ENCODE data around the gene FGF14.

FGF14 gene

DNA sequence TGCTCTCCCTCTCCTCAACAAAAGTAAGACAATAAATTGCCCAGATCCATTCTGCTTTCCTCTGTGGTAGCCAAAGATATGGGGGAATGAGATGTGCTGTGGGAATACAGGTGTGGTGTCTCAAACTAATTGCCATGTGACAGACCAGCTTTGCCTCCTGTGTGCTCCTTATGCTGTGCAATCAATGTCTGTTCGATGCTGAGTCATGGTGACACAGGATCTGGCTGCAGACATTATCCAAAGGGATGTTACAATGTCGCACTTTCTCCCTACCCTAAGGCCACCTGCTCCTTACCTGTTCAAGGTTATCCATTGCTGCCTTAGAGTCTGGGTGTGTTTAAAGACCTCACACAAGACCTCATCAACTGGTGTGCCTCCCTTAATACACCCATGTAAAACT is 32.5 kb downstream of the FGF14 start:
- DNase-seq (ENCODE audit: low spot score) = peak; percentile 23

DNA sequence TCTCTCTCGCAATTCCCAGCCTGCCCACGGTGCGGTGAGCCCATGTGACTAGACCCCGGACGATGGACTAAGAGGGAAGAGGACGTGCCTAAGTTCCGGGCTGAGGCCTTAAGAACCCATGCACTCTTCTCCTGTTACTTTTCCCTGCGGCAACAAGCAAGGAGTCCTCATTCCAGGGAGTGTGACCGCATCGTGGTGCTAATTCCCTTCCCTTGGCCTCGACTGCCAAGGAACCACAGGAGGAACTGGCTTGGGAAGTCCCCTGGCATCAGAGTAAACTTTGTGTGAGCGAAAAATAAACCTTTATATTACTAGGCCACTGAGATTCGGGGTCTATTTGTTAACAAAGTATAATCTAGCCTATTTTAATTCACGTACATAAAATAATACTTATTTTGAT is 34.0 kb downstream of the FGF14 start:
- no peak for DNase-seq (ENCODE audit: low spot score)

DNA sequence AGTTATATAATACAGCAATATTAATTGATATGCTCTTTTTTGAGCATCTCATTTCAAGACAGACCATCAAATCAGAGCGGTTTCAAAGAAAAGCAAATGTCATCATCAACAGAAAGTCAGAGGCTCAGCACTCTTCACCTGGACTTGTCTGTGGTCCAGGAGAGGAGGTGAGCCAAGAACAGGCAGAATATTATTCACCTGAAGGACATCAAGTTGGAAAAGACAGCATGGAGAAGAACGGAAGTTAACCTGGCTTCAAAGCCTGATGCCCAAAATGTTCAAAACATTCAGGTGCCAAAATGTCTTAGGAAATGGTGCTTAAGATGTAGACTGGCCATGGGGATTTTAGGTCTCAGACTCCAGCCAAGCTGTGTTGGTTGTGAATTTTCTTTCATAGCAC is 40.7 kb downstream of the FGF14 start:
- DNase-seq (ENCODE audit: low spot score) = no peak

DNA sequence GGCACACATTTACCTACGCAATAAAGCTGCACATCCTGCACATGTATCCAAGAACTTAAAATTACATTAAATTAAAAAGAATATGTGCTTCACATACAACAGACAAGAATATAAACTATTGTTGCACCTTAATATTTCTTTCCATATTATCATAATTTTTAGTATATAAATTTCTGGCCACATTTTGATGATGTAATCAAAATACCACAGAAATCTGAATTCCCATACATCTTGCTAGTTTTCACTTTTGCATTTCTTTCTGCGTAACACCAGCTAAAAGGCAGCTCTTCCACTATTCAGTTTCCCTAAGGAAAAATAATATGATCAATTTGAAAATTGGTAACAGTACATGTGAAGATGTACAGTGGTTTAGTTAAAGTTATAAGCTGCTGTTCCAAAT is 42.6 kb downstream of the FGF14 start:
- no peak for DNase-seq (ENCODE audit: low spot score)

DNA sequence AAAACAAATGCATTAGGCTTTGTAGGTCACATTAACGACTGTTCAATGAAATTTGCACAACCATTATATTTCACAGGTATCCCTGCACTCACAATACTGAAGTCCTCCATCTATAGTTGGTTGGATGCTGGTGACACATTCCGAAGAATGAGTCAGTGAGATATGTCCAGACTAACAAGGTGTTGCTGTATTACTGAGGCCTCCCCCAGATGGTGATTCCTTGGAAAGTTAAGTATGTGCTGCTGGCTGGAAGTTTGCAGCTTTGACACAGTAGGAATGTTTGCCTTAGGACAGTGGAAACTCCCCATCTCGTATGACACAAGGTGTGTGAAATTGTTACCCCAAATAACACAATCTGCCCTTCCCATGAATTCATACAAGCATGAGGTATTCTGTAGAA is 46.6 kb downstream of the FGF14 start:
- DNase-seq (ENCODE audit: low spot score) = no peak

DNA sequence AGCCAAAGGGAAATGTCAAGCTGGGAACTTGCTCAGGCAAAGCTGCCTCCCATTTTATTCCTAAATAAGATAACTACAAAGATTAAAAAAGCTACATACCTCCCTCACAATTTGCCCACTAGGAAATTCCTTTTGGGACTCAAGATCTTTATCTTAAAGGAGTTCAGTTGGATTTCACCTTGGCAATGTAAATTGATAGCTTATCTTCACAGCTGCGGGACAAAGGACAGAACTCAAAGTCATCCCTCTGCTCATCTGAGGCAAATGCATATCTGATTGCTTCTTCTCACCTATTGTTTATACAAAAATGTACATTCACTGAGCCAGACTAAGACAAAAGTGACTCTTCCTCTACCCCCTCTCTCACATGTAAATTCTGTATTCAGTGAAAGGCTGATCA is 47.8 kb downstream of the FGF14 start:
- DNase-seq (ENCODE audit: low spot score) = no peak

DNA sequence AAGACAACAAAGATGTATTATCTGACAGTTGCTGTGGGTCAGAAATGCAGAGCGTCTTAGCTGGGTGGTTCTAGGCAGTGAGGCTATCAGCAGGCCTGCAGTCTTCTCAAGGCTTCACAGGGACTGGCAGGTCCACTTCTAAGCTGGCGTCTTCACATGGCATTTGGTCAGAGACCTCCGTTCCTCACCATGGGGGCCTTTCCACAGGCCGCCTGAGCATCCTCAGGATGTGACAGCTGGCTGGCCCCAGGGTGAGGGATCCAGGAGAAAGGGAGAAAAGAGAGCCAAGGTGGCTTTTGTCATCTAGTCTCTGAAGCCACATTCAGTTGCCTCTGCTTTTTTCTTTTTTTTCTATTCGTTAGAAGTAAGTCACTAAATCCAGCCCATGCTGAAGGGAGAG is 50.3 kb downstream of the FGF14 start:
- DNase-seq (ENCODE audit: low spot score) = no peak

DNA sequence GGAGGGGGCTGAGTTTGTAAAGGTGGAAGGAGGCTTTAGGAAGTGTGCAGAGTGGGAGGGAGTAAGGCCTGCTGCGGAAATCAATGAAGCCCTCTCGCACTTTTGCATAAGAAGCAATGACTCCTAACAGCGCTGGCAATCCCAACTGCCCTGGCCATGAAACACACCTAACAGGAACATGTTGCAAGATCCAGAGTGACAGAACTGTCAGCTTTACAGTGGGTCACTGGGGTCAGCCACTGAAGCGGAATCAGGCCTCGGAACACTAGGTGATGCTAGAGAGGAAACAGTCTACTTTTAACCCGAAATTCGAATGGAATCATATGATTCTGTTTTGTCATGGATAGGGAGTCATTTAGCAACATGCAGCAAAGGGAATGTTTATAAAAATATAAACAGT is 54.4 kb downstream of the FGF14 start:
- no peak for DNase-seq (ENCODE audit: low spot score)

DNA sequence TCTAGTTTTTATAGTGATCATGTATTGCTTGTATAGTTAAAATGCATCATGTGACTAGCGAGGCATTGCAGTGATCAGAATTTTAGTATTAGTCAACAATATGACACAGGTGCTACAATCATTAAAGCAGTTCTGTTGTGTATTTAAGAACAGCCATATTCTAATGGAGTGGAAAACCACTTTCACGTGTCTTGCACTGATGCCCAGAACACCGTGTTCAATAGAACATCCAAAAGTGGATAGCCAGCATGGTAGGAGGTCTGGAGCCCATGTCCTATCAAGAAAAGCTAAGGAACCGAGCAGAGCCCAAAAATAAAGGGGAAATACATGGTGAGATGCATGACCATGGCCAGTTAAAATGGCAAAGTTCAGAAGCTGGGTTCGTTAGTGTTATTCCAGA is 55.1 kb downstream of the FGF14 start:
- DNase-seq (ENCODE audit: low spot score) = no peak

DNA sequence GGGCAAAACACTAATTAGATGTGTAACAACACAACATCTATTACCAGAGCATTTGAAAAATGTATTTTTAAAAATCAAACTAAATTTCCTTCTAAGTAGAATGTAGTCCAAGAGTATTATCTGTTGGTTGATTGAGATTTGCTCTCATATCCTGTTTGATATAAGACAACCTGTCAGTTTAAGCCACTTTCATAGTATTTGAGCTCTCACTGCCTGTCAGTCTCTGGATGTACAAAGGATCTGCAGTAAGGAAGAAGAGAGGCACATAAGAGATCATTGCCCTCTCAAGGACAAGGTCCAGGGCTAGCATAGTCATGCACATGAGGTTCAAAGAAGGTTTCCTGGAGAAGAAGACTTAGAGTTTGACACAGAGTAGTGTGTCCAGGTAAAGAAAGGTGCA is 57.4 kb downstream of the FGF14 start:
- no peak for DNase-seq (ENCODE audit: low spot score)

DNA sequence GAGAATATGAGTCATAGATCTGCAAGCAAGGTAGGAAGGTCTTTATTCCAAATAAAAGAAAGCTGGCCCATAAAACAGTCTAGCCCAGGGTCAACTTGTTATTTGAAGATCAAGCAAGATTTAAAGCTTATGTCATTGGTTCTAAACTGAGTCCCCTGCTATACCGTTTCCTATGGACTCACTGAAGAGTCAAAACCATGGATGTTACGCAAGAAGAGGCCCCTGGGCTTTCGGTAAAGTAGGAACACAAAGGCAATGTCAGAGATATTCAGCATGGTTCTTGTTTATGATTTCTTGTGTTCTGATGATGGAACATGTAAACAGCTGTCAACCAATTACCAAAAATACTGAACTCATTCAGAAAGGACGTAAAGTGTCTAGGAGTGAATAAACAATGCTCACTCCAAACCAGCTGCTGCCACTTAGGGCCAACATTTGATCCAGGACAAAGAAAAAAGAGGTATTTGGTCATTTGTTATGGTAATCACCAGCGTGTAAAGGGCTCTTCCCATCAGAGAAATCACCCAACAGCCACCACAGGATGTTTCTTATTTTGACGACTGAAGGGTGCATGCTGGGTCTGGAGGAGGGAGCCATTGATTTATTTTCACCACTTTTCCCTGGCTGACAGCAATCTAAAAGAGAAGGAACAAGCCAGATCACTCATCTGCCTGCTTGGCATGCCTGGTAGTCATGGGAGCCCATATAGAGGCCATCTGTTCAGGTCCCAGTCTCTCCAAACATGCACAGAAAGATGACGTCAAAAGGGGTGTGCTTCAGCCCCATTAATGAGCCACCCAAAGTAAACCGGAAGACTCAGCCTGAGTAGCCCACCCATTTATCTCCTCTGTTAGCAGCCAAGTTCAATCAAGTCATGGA is 68.3 kb downstream of the FGF14 start:
- no peak for DNase-seq (ENCODE audit: low spot score)

DNA sequence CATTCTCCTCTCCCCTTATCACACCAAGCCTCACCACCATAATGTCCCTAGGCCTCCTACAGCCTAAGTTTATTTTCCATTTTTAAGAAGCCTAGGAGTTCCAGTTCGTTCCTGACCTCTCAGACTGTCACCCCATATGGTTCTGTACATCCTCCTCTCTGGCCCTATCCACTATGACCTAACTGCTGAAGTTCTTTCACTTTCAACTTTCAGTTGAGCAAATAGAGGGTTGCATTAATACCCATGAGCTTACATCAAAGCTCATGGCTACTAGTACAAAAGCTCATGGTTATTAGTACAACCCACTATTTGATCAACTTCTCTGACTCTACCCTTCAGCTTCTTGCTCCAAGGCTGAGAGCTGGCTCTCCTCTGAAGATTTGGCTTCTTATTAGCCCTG is 72.9 kb downstream of the FGF14 start:
- no peak for DNase-seq (ENCODE audit: low spot score)

DNA sequence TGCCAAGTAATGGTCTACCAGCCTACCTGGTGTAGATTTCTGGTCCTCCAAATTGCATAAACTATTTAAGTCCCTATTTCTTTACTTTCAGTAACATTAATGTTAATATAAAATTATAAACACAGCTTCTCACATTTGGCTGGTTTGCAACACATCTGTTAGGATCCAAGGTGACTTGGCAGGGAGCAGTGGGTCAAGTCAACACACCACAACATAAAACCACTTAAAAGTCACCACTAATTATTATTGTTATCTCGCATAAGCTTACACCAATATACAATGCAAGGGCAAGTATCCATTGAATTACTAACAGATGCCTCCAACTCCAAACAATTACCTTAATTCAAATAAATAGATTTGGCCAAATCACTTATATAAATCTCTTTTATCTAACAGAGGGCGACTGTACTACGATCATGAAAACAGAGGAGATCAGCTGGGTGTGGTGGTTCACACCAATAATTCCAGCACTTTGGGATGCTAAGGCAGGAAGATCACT is 74.7 kb downstream of the FGF14 start:
- DNase-seq (ENCODE audit: low spot score) = no peak

DNA sequence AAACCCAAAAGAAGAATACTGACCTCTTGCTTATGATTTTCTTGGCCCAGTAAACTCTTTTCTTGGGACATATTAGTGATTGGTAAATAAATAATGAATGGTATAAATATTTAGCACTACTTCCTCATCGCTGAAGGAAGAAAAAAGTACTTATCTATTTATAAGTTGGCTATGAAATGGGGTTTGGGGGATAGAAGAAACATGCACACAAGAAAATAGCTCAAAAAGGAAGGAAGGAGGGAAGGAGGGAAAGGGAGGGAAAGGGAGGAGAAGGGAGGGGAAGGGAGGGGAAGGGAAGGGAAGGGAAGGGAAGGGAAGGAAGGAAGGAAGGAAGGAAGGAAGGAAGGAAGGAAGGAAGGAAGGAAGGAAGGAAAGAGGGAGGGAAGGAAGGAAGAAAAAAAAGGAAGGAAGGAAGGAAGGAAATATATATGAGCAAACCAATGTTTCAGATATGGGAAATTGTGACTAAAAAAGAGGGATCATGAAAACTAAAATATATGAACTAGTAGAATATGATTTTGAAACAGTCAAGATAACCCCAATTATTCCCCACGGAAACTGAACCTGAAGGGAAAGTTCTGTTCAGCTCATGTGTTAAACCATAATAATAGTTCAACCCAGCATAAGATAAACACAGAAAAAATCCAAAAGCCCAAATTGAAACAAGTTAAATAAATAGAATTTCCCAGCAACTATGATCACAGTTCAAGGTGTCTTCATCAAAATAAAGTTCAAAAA is 75.3 kb downstream of the FGF14 start:
- DNase-seq (ENCODE audit: low spot score) = no peak

DNA sequence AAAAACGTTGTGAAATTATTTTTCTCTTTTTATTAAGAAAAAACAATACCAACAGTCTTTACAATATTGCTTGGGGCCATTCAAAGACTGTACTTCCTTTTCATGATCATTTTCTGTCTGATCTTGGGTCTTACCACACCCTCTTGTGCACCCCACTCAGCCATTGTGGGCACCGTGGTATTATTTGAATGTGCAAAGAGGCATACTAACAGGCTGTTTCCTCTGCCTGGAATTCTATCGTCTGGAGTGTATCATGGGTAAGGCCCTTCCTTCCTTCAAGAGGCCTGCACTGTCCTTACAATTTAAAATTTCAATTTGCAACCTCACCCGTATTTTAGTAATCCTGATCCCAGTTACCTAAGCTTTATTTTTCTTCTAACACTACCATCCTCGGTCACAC is 76.5 kb downstream of the FGF14 start:
- DNase-seq (ENCODE audit: low spot score) = no peak

DNA sequence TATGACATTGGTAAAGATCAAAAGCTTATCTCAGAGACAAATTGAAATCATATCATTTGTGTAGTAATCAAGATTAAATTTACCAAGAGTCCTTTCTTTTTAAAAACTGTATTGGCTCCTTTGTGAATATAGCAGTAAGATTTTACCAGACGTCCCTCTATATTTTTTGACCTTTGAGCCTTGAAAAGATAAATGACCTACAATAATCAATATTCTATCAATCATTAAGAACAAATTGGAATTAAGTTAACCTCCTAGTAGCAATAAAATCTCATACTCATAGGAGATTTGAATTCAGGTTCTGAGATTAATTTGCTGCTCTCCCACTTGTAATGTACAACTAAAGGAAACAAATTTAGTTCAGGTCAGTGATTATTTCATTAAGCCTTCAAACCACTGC is 78.3 kb downstream of the FGF14 start:
- no peak for DNase-seq (ENCODE audit: low spot score)

DNA sequence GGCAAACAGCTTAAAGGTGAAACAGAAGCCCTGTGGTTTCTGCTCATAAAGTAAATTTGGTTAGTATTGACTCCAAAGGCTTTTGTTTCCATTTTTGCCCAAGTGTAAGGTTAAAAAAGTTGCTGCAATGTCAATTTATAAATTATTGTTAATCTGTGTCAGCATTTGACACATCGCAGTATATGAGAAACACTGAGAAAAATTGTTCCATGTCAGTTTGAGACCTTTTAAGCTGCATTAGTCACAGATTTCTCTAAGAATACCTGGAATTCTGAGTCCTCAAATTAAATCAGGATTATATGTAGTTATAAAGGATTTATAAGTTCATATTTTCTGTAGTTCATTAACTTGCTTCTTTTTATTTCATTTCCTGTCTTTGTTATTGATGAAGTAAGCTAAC is 78.8 kb downstream of the FGF14 start:
- DNase-seq (ENCODE audit: low spot score) = no peak

DNA sequence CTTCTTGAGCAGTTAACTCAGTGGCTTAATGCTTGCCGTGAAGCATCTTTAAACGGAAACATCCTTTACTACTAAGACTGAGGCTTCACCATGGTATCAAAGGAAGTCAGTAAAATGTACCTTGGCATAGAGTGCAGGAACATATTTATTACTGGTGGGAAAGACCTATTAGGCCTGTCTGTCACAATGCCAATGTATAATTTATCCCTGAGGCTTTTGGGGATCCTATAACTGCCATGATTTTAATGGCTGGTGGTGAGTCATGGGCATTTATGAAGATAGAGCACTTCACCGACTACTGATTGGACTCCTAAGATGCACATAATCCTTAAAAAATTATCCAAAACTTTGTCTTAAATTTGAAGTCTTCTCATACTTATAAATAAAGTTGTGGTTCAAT is 79.6 kb downstream of the FGF14 start:
- no peak for DNase-seq (ENCODE audit: low spot score)

DNA sequence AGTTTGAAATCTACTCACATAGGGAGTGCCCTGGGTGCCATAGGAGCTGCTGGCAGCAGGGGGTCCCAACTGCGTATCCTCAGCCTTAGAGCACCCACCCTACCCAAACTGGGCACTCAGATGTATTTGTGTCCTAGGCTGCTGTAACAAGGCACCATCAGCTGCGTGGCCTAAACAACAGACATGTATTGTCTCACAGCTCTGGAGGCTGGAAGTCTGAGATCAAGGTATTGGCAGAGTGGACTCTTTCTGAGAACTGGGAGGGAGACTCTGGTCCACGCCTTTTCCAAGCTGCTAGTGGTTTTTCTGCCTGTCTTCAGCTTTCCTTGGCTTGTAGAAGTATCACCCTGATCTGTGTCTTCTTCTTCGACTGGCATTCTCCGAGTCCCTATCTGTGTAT is 83.6 kb downstream of the FGF14 start:
- no peak for DNase-seq (ENCODE audit: low spot score)

DNA sequence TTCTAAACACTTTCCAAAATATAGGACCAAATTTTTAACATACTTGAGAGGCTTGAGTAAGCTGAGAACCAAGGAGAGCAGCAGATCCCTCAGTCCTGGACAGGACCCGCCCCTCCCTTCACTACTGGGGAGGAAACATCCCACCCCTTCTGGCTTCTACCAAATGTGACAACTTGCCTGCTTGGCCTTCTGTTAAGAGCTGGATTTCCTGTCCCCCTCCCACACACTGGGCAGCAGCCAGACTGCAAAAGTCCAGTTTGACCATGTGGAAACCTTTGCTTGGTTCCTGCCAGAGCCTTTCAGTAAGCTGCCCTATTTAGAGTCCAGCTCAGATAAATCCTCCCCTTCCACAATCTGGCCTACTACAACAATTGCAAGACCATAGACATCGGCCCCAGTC is 84.3 kb downstream of the FGF14 start:
- no peak for DNase-seq (ENCODE audit: low spot score)

DNA sequence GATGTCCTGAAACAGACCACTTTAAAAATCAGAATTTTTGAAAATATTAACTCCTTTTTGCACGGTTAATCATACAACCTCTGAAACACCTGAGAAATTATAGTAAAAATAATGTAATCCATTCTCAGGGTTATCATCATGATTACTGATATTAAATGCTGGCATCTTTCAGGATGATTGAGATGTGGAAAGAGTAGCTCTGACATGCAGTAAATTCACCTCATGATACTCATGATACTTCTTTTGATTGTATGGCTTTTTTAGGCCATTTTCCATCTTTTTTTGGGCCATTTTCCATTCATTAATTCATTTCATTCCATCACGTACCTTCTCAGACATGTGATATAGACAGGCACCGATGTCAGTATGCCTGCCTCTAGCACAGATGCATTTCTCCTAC is 85.1 kb downstream of the FGF14 start:
- no peak for DNase-seq (ENCODE audit: low spot score)

DNA sequence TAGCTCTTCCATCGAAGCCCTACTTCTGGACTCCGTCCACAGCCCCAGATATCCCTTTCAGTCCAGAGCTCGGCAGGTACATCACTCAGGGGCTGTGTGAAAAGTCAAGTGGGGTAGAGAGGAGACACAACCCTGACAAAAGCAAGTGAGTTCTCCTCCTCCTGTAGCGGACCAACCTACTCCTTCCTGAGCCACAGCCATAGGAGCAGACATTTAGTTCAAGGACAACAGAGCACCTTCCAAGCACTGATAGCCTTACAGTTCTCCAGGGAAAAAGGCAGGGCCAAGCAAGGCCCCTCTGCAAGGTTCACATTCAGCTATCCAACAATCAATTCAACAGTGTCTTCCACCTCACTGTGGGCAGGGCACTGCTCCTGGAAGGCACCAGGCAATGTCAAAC is 89.0 kb downstream of the FGF14 start:
- no peak for DNase-seq (ENCODE audit: low spot score)

DNA sequence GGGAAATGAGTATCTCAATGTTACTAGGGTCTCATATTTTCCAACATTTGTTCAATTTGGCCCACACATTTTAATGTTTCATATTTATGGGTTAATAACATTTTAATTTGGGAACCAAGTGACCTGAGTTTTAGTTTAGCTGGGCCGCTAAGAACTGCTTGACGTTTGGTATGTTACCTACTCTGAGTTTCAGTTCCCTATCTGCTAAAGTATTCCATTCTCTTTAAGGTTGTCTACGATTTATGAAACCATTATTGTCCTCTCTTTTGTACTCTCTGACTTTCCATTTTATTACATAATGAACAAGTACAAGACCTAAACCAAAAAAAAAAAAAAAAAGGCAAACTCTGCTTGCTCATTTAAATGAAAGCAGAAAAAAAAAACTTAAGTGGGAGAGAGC is 89.9 kb downstream of the FGF14 start:
- no peak for DNase-seq (ENCODE audit: low spot score)
